ENCODE results near the gene ZNF761.
"Not testable (repeated sequence)": the region's sequence is repeated elsewhere in the genome, so short reads cannot be mapped to it uniquely, and the experiment has no call there.

Gene ZNF761

DNA sequence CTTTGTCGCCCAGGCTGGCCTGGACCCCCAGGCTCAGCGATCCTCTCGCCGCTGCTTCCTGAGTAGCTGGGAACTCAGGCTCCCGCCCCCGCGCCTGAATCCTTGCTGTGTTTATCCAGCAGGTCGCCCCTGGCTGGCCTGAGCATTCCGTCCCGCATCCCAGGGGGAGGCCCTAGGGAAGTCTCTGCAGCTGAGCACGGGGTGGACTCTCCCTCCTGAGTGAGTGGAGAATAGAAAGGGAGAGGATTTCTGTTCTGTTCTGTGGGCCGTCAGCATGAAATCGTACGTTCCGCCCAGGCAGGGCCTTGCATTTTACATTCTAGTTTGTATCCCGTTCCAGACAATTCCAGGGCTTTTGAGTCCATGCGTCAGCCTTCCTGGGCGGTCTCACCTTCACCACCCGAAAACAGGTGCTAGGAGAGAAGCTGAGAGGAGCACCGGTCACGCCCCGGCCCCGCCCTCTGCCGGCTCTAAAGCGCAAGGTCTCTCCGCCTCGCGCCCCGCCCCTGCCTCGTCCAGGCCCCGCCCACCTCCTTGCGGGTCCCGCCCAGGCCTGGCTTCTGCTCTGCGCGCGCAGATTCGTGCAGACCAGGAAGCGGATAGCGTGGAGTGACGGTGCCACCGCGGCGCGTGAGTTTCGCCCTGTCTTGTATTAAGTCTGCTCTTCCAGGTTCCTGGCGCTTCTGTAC is at the start of gene ZNF761:
TSS of gene ZNF761 (plus strand) at position 586 of the 689 bp plus-strand sequence. CDS start 15,285 bp downstream, outside the sequence.
- peak; percentile 85 for DNase-seq

DNA sequence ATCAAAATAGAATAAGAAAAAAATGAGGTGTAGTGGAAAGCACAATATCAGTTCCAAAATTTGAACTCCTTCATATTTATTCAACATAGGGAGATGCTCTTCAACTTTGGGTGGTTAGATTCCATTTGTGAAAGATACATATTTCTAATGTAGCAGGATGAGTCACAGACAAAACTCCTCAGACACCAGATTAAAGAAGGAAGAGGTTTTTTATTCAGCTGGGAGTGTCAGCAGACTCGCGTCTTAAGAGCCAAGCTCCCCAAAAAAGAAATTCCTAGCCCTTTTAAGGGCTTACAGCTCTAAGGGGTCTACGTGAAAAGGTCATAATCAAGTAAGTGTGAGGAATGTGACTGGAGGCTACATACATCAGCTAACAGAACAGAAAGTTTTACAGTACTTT is 43.6 kb upstream of the ZNF761 start:
- DNase-seq, result no peak

DNA sequence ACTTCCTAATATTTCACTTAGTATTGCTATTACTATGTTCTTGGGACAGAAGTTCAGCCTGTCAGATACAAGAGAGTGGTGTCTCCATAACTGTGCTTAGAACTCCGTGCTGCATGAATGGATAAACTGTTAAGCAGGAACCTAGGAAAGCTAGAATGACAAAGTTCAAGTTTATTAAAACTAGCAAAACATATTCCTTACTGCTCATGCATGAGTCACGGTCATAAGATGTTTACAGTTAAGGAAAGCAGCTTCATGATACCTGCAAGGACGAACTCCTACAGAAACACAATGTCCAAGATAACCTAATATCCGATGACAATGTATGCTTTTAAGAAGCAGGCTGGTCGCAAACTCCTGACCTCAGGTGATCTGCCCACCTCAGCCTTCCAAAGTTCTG is 42.9 kb upstream of the ZNF761 start:
- no peak for DNase-seq

DNA sequence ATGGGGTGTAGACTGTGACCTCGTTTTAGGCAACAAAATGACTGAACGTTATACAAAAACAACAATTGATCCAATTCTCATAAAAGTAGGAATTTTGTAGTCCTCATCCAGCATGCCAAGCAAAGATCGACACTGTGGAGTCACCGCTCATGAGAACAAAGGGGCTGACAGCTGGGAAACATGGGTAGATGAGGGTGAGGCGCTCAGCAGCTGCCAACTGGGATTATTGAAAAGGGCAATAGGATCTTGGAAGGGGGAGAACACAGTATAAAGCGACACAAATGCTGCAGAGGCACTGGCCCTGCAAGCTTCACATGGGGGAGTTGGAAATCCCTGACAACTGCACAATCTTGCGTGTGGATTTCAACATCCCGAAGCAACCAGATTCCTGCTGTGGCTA is 42.2 kb upstream of the ZNF761 start:
- DNase-seq, result no peak

DNA sequence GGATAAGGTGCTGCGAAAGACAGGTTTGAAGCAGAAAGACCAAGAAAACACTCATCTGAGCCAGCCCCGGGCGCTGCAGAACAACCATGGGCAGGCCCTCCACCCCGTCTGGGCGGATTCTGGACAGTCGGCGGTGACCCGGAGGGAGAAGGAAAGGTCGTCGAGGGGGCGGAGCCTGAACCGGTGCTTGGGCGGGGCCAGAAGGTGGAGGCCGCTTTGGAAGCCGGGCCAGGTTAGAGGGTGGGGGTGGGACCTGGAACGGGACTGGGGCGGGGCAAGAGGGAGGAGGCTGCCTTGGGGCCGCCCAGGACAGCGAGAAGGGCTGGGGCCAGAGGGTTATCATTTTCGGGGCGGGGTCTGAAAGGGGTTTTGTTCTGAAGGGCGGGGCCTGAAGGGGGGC is 41.8 kb upstream of the ZNF761 start:
- no peak for DNase-seq

DNA sequence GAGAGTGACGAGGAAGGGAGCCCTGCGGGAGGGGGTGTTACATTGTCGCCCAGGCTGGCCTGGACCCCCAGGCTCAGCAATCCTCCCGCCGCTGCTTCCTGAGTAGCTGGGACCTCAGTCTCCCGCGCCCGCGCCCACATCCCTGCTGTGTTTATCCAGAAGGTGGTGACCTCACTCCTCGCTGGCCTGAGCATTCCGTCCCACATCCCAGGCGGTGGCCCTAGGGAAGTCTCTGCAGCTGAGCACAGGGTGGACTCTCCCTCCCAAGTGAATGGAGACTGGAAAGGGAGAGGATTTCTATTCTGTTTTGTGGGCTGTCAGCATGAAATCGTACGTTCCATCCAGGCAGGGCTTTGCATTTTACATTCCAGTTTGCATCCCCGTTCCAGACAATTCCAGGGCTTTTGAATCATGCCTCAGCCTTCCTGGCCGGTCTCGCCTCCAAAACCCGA is 37.2 kb upstream of the ZNF761 start:
- peak; percentile 51 for DNase-seq

DNA sequence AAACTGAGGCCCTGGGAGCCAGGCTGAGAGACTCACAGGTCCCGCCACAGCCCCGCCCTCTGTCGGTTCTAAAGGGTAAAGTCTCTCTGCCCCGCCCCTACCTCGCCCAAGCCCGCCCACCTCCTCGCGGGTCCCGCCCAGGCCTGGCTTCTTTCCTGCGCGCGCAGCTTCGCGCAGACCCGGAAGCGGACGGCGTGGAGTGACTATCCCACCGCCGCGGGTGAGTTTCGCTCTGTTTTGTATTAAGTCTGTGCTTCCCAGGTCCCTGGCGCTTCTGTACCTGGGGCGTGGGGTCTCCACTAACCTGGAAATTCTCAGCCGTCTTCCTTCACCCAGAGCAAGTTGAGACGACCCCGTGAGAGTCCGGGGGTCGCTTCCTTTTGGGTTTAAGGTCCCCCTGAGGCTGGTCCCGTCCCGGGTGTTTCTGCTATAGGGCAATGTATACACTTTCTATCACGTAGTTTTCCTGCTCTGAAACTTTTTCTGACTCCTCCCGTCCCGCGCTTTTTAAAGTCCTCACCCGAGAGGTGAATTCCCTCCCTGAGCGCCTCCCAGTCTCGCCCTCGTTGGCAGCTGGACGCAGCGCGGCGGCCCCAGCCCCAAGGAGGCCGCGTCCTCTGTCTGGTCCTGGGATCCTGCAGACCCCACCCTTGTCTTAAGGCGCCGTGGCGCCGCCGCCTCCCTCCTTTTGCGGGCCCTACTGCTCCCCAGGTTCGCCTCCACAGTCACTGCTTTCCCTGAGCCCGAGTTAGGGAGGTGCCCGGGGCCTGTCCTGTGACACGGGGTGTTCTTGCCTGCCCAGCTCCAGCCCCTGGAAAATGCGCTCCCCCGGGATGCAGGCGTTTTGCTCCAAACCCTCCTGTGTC is 36.6 kb upstream of the ZNF761 start, which contains the start of gene ZNF765:
TSS of gene ZNF765 (plus strand) at position 176 of the 866 bp plus-strand sequence. CDS start 2,867 bp downstream, outside the sequence.
- peak; percentile 67 for DNase-seq

DNA sequence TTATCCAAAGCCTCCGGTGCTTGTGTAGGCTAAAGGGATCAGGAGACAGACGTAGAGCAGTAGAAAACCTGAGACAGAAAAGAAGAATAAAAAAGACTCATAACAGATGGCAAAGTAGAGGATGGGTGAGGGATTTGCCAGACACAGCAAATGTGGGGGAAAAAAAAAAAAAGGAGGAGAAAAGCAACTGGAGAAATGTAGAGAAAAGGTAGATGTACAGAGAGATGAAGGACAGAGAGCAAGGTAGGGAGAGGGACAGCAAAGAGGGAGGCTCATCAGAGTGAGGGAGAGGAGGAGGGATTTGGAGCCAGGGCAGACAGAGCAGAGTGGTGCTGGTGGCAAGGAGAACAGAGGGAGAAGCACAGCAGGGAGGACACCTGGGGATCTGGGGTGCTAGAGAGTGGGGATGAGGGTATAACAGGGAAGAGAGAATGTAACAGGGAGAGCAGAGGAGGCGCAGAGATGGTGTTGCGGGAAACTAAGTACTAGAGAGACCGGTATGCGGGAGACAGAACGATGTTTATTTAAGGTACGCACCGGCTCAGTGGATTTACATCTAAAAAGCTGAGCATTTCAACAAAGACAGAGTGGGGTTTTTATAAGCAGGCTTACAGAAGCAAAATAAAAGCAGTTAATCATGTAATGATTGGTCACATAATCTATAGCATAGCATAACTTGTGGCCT is 35.8 kb upstream of the ZNF761 start:
- not testable (repeated sequence) for DNase-seq

DNA sequence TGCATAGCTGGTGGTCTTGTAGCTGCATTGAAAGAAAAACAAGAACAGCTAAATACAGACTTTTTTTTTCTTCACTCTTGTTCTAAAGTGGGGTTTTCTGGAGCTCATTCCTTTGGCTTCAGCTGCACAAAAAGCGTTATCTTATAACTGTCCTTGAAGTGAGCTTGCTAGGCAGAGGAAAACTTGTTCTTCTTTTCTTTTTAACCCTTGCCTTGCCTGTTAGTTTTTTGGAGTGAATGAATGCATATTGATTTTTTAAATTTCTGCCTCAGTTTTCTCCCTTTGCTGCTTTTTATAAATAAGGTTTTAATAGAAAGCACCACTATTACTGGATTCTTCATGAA is 35.3 kb upstream of the ZNF761 start:
- no peak for DNase-seq

DNA sequence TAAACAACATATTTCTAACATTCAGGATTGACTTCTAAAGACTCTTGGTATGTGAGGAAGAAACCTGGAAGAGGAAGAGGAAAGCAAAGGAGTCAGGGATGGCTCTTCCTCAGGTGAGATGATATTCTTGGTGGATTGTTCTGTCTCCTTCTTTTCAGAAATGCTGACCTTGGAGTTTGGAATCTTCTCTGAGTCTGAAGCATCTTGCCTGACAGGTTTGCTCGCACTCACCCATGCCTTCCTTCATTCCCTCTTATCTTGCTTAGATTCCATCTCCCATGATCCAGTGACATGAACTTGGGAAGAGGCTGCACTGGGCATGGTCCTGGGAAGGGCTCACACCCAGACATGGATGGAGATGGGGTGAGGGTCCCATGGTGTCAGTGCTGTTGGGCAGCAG is 33.9 kb upstream of the ZNF761 start:
- not testable (repeated sequence) for DNase-seq

DNA sequence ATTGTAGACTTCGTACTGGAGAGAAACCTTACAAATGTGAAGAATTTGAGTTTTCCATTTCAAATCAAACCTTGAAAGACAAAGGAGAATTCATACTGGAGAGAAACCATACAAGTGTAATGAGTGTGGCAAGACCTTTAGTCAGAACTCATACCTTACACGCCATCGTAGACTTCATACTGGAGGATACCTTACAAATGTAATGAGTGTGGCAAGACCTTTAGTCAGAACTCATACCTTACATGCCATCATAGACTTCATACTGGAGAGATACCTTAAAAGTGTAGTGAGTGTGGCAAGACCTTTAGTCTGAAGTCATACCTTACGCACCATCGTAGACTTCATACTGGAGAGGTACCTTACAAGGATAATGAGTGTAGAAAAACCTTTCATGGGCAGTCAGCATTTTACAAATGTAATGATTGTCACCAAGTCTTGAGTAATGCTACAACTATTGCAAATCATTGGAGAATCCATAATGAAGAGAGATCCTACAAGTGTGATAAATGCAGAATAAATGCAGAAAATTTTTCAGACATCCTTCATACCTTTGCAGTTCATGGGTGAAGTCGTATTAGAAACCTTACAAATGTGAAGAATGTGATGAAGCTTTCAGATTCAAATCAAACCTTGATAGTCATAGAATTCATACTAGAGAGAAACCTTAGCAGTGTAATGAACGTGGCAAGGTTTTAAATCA is 22.1 kb upstream of the ZNF761 start:
- DNase-seq, result no peak

DNA sequence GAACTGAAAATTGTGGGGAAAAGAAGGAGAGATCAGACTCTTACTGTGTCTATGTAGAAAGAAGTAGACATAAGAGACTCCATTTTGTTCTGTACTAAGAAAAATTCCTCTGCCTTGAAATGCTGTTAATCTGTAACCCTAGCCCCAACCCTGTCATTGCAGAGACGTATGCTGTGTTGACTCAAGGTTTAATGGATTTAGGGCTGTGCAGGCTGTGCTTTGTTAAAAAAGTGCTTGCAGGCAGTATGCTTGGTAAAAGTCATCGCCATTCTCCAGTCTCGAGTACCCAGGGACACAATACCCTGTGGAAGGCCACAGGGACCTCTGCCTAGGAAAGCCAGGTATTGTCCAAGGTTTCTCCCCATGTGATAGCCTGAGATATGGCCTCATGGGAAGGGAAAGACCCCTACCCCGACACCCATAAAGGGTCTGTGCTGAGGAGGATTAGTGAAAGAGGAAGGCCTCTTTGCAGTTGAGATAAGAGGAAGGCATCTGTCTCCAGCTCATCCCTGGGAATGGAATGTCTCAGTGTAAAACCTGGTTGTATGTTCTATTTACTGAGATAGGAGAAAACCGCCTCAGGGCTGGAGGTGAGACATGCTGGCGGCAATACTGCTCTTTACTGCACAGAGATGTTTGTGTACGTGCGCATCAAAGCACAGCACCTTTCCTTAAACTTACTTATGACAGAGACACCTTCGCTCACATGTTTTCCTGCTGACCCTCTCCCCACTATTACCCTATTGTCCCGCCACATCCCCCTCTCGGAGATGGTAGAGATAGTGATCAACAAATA is 11.1 kb upstream of the ZNF761 start:
- DNase-seq, result not testable (repeated sequence)

DNA sequence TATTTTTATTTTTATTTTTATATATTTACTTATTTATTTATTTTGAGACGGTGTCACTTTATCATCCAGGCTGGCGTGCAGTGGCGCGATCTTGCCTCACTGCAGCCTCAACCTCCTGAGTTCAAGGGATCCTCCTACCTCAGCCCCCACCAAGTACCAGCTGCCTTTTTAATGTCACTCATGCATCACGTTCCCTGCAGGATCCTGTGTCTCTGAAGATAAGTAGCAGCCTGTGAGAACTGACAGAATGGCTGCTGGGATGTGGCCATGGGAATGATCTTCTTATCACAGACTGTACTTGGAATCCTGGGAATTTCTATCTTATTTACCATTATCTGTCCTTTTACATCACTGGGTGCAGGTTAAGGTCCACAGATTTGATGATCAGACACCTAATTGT is 9.2 kb upstream of the ZNF761 start:
- DNase-seq, result no peak

DNA sequence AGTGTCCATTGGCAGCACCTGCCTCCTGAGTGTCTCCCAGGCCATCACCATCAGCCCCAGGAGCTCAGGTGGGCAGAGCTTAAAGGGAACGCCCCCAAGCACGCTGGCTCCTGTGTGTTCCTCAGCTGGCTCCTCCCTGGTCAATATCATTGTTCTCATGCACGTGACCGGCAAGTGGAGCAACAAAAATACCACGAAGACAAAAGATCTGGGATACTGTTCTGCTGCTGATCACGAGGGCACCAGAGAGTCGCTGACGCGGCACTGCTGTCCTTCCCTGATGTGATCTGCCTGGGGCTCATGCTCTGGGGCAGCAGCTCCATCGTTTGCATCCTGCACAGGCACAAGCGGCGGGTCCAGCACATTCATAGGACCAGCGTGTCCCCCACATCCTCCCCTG is 8.7 kb upstream of the ZNF761 start:
- not testable (repeated sequence) for DNase-seq

DNA sequence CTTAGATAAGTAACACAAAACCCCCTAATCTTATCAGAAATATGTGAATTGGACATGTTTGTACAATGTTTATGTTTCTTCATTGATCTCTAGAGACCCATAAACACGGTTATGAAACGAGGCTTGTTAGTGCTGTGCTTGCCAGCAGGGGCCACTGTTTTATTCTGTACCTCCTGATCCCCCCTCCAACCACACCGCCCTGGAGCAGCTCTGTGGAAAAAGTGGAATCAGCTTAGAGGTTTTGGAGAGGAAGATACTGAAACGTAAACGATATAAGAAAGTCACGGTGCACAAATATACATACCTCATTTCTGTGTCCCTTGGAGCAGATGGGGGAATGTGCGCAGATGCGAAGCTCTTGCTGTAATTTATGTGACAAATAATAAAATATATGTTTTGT is 8.1 kb upstream of the ZNF761 start:
- DNase-seq, result not testable (repeated sequence)

DNA sequence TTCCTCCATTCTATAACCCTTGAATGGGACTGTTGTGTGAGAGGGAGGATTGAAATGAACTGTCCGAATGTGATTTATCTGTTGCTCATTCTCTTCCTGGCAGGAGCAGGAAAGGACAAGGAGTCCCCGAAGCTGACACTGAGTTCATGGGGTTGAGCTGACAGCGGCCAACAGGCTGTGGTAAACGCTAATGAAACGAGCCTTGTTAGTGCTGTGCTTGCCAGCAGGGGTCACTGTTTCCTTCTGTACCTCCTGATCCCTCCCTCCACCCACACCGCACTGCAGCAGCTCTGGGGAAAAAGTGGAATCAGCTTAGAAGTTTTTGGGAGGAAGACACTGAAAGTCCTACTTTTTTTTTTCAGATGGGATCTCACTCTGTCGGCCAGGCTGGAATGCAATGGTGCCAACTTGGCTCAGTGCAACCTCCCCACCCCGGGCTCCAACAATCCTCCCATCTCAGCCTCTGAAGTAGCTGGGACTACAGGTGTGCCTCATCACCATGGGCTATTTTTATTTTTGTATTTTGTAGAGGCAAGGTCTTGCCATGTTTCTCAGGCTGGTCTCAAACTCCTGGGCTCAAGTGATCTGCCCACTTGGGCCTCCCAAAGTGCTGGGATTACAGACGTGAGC is 6.7 kb upstream of the ZNF761 start:
- DNase-seq, result peak; percentile 5

DNA sequence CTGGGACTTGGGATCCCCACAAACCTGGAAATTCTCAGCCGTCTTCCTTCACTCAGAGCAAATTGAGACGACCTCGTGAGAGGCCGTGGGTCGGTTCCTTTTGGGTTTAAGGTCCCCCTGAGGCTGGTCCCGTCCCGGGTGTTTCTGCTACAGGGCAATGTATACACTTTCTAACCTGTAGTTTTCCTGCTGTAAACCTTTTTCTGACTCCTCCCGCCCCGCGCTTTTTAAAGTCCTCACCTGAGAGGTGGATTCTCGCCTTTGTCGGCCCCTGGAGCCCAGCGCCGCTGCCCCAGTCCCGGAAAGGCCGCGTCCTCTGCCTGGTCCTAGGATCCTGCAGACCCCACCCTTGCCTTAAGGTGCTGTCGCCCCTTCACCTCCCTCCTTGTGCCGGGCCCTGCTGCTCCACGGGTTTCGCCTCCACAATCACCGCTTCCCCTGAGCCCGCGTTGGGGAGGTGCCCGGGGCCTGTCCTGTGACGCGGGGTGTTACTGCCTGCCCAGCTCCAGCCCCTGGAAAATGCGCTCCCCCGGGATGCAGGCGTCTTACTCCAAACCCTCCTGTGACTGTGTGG is 391 bp downstream of the ZNF761 start:
- no peak for DNase-seq

DNA sequence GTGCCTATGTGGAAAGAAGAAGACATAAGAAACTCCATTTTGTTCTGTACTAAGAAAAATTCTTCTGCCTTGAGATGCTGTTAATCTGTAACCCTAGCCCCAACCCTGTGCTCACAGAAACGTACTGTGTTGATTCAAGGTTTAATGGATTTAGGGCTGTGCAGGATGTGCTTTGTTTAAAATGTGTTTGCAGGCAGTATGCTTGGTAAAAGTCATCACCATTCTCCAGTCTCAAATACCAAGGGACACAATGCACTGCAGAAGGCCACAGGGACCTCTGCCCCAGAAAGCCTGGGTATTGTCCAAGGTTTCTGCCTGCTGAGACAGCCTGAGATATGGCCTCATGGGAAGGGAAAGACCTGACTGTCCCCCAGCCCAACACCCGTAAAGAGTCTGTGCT is 12.0 kb downstream of the ZNF761 start:
- DNase-seq, result not testable (repeated sequence)

DNA sequence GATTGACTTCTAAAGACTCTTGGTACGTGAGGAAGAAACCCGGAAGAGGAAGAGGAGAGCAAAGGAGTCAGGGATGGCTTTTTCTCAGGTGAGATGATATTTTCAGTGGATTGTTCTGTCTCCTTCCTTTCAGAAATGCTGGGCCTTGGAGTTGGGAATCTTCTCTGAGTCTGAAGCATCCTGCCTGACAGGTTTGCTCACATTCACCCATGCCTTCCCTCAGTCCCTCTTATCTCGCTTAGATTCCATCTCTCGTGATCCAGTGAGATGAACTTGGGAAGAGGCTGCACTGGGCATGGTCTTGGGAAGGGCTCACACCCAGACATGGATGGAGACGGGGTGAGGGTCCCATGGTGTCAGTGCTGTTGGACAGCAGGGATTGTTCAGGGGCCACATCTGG is 15.4 kb downstream of the ZNF761 start:
- not testable (repeated sequence) for DNase-seq

DNA sequence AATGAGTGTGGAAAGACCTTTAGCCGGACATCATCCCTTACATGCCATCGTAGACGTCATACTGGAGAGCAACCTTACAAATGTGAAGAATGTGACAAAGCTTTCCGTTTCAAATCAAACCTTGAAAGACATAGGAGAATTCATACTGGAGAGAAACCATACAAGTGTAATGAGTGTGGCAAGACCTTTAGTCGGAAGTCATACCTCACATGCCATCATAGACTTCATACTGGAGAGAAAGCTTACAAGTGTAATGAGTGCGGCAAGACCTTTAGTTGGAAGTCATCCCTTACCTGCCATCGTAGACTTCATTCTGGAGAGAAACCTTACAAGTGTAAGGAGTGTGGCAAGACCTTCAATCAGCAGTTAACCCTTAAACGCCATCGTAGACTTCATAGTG is 24.0 kb downstream of the ZNF761 start:
- DNase-seq, result no peak

DNA sequence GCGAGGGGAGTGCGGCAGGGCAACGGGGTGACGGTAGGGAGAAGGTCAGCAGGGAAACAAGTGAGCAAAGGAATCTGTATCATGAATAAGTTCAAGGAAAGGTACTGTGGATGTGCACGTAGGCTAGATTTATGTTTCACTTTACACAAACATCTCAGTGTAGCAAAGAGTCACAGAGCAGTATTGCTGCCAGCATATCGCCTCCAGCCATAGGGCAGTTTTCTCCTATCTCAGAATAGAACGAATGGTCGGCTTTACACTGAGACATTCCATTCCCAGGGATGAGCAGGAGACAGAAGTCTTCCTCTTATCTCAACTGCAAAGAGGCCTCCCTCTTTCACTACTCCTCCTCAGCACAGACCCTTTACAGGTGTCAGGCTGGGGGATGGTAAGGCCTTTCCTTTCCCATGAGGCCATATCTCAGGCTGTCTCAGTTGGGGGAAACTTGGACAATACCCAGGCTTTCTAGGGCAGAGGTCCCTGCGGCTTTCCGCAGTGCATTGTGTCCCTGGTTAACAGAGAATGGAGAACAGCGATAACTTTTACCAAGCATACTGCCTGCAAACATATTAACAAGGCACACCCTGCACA is 28.4 kb downstream of the ZNF761 start:
- not testable (repeated sequence) for DNase-seq

Data from SHP77 treated with DMSO at 0.1 percent for 48 hours (cell line).